ES-I3 (cell line): ENCODE results near the gene NFAT5.
"Not testable (repeated sequence)": the region's sequence is repeated elsewhere in the genome, so short reads cannot be mapped to it uniquely, and the experiment has no call there.

Experiments
- H3K36me3 ChIP-seq: 2 replicates; pipeline ENCODE4 v1.6.1; 2013; ENCODE audit warnings: mild to moderate bottlenecking, low read length, control low read depth, moderate library complexity; ENCODE audit not compliant: insufficient read depth
- H3K4me1 ChIP-seq: 2 replicates; pipeline ENCODE4 v1.6.1; 2013; ENCODE audit warnings: mild to moderate bottlenecking, control low read depth, low read length; ENCODE audit not compliant: insufficient read depth
- H3K9ac ChIP-seq: 2 replicates; pipeline ENCODE4 v1.6.1; 2013; ENCODE audit warnings: low read depth, mild to moderate bottlenecking, low read length, moderate library complexity
- H3K9me3 ChIP-seq: 2 replicates; pipeline ENCODE4 v1.6.1; 2013; ENCODE audit warnings: mild to moderate bottlenecking, low read length, moderate library complexity; ENCODE audit not compliant: control insufficient read depth, insufficient read depth

NFAT5 gene, protein sequence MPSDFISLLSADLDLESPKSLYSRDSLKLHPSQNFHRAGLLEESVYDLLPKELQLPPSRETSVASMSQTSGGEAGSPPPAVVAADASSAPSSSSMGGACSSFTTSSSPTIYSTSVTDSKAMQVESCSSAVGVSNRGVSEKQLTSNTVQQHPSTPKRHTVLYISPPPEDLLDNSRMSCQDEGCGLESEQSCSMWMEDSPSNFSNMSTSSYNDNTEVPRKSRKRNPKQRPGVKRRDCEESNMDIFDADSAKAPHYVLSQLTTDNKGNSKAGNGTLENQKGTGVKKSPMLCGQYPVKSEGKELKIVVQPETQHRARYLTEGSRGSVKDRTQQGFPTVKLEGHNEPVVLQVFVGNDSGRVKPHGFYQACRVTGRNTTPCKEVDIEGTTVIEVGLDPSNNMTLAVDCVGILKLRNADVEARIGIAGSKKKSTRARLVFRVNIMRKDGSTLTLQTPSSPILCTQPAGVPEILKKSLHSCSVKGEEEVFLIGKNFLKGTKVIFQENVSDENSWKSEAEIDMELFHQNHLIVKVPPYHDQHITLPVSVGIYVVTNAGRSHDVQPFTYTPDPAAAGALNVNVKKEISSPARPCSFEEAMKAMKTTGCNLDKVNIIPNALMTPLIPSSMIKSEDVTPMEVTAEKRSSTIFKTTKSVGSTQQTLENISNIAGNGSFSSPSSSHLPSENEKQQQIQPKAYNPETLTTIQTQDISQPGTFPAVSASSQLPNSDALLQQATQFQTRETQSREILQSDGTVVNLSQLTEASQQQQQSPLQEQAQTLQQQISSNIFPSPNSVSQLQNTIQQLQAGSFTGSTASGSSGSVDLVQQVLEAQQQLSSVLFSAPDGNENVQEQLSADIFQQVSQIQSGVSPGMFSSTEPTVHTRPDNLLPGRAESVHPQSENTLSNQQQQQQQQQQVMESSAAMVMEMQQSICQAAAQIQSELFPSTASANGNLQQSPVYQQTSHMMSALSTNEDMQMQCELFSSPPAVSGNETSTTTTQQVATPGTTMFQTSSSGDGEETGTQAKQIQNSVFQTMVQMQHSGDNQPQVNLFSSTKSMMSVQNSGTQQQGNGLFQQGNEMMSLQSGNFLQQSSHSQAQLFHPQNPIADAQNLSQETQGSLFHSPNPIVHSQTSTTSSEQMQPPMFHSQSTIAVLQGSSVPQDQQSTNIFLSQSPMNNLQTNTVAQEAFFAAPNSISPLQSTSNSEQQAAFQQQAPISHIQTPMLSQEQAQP (N-terminal part only)

GRCh38 chr16:69565671-69566239 is at the start of gene NFAT5:
NFAT5 (plus strand) TSS chr16:69565966; CDS start chr16:69566302, 336 bp downstream.
- peak within 1 kb of the TSS; percentile 97 for H3K9ac ChIP-seq
- H3K4me1 ChIP-seq, result peaks cover 18% of the 10 kb centered on the region
- no peaks in the 10 kb centered on the region for H3K36me3 ChIP-seq
- H3K9me3 ChIP-seq, result no peaks in the 10 kb centered on the region

- H3K9ac ChIP-seq, H3K36me3 ChIP-seq, H3K9me3 ChIP-seq, H3K4me1 ChIP-seq: not testable (repeated sequence)
These were observed 47.9 kb upstream of the NFAT5 start for GRCh38 chr16:69517914-69518313.

- Histone ChIP-seq H3K36me3 (no peaks in the 10 kb centered on the region), H3K9ac (no peak overlapping the region), H3K9me3 (no peaks in the 10 kb centered on the region), H3K4me1 (no peaks in the 10 kb centered on the region; the same call in none of the 2 replicates)
These were observed 45.4 kb upstream of the NFAT5 start for GRCh38 chr16:69520413-69520799.

- Histone ChIP-seq H3K9ac (no peak overlapping the region), H3K4me1 (no peaks in the 10 kb centered on the region; the same call in none of the 2 replicates), H3K36me3 (no peaks in the 10 kb centered on the region), H3K9me3 (no peaks in the 10 kb centered on the region)
These were observed 44.8 kb upstream of the NFAT5 start for GRCh38 chr16:69520800-69521602.

DNA sequence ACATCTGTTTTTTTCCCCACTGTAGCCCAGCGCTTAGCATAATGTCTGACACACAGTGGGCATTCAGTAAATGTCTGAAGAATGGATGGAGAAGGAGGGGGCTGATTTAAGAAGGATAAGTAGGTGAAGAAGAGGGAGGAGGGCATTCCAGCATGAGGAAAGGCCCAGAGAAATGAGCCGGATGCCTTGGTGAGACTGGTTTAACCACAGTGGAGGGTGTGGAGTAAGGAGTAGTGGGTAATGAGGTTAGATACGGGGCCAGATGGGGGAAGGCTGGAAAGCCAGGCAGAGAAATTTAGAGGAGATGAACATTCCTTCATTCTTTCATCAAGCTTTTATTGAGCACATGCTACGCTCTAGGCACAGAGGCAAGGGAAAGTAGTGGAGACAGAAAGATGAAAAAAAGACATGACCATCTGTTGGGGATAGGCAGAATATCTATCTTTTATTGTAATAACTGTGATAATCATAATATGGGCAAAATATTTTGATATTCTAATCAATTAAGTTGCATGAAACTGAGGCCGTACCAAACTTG is 43.7 kb upstream of the NFAT5 start:
- Histone ChIP-seq H3K9me3 (no peaks in the 10 kb centered on the region), H3K9ac (peak overlapping the region; percentile 15; the same call in 1 of the 2 replicates)

DNA sequence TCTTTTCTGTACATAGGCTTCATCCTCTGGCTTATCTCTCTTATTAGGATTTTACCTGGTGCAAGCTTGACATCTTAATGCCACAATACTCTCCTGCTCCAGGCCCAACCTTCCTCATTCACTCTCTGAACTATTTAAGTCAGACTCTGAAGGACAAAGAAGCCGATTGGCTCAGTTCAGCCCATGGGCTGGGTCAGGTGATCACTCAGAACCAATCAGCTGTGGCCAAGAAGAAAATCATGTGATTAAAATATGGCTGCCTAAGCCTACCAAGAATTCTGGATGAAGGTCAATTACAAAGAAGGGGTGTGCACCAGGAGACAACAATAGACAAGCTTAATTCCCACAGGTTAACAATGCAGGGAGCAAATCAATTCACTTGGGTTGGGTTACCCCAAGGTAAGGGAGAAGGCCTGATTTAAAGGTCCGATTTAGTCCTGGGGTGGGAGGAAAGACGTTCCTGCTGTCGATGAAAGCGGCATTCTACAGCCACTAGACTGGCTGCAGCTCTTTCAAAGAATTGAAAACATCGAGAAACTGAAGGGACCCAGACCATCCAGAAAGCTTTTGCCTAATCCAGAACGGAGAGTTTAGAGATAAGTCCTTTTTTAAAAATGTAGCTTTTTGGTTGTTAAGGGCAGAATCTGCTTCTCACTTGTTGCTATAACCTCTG is 42.9 kb upstream of the NFAT5 start:
- Histone ChIP-seq H3K4me1 (no peaks in the 10 kb centered on the region; the same call in none of the 2 replicates), H3K9me3 (no peaks in the 10 kb centered on the region), H3K36me3 (no peaks in the 10 kb centered on the region), H3K9ac (peak overlapping the region; percentile 15; the same call in 1 of the 2 replicates)

More for the DNA sequence above, 43.7 kb upstream of the NFAT5 start:
- Histone ChIP-seq H3K36me3 (no peaks in the 10 kb centered on the region), H3K4me1 (no peaks in the 10 kb centered on the region; the same call in none of the 2 replicates)

GRCh38 chr16:69523566-69524305 is 42.0 kb upstream of the NFAT5 start:
- no peak overlapping the region for H3K9ac ChIP-seq
- H3K36me3 ChIP-seq, result no peaks in the 10 kb centered on the region
- no peaks in the 10 kb centered on the region for H3K9me3 ChIP-seq
- no peaks in the 10 kb centered on the region; the same call in none of the 2 replicates for H3K4me1 ChIP-seq

DNA sequence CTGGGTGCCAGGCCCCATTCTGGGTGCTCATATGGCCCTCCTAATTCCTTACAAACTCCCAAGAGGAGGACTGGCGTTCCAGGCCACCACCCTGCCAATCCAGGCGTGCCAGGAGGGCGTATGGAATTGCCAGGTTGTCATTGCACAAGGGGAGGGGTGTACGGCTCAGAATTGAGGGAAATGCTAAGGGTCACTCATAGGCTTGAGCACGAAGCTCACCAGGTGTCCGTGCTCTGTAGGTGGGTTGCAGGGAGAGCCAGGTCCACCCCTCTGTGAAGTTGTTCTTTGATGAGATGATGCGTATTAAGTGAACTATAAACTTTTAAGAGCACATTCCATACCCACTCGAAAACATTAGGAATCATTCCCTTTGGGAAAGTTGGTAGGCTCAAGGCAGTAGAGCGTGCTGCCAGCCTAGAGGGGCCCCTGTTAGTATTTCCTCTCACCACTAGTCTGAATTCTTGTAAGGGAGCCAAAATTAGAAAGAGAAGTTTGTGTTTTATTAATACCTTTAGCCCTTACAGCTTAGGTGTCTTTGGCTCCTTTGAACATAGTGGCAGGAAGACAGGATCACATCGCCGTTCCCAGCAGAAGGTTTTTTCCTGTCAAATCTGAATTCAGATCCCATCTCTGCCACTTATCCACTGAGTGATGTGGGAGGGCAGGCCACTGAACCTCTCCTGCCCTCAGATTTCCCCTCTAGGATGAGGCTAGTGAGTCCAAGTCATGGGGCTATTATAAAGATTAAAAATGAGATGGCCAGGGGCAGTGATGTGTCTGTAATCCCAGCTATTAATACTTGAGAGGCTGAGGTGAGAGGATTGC is 38.7 kb upstream of the NFAT5 start:
- no peak overlapping the region for H3K9ac ChIP-seq

GRCh38 chr16:69531988-69532387 is 33.8 kb upstream of the NFAT5 start:
- Histone ChIP-seq H3K36me3 (no peaks in the 10 kb centered on the region), H3K4me1 (peaks cover 21% of the 10 kb centered on the region), H3K9ac (no peak overlapping the region), H3K9me3 (no peaks in the 10 kb centered on the region)

More for the DNA sequence above, 38.7 kb upstream of the NFAT5 start:
- Histone ChIP-seq H3K9me3 (no peaks in the 10 kb centered on the region), H3K4me1 (peaks cover 18% of the 10 kb centered on the region; the same call in 1 of the 2 replicates), H3K36me3 (no peaks in the 10 kb centered on the region)

GRCh38 chr16:69532641-69533455 is 32.9 kb upstream of the NFAT5 start:
- no peaks in the 10 kb centered on the region for H3K9me3 ChIP-seq
- H3K36me3 ChIP-seq, result no peaks in the 10 kb centered on the region
- peak overlapping the region; percentile 38; the same call in 1 of the 2 replicates for H3K9ac ChIP-seq
- H3K4me1 ChIP-seq, result peaks cover 21% of the 10 kb centered on the region

- Histone ChIP-seq H3K4me1 (peaks cover 17% of the 10 kb centered on the region), H3K9ac (no peak overlapping the region), H3K9me3 (no peaks in the 10 kb centered on the region), H3K36me3 (no peaks in the 10 kb centered on the region)
These were observed 31.0 kb upstream of the NFAT5 start for GRCh38 chr16:69534720-69535119.
